Renal cortical epithelial cell (primary cell): ENCODE data around the gene ARHGAP26. TPM values are rescaled to one million over a fixed set of nuclear protein-coding genes. Genes with fewer than 3 reads are reported as not detected.

ENCODE experiments used
- DNase-seq: peaks from one replicate; pipeline ENCODE4 v3.0.0-alpha.2; 2011; ENCODE audit warnings: low read depth
- total RNA-seq: library from RNA; depleted of rRNA; stranded (reverse); fragments of >200 nt; gene quantifications from 2 replicates; pipeline ENCODE4 v1.2.3, GENCODE V29; 2014

The ARHGAP26 gene
- total RNA-seq, 1 donor from 2014 or later: 10.4 TPM

- DNase-seq: no peak
Observed at GRCh38 chr5:143138839-143139238, 368.7 kb downstream of the ARHGAP26 start.

GRCh38 chr5:143139585-143139984 lies 369.4 kb downstream of the ARHGAP26 start:
- DNase-seq: no peak

- peak; percentile 42 for DNase-seq
Observed at GRCh38 chr5:143140492-143141203, 370.5 kb downstream of the ARHGAP26 start.

- no peak for DNase-seq
Observed at GRCh38 chr5:143141652-143142051, 371.5 kb downstream of the ARHGAP26 start.

GRCh38 chr5:143142596-143143435 lies 372.6 kb downstream of the ARHGAP26 start:
- peak; percentile 76 for DNase-seq

GRCh38 chr5:143143973-143144372 lies 373.8 kb downstream of the ARHGAP26 start:
- DNase-seq: no peak

- DNase-seq: no peak
Observed at GRCh38 chr5:143145243-143146160, 375.3 kb downstream of the ARHGAP26 start.

- no peak for DNase-seq
Observed at GRCh38 chr5:143146161-143146560, 376.0 kb downstream of the ARHGAP26 start.

- no peak for DNase-seq
Observed at GRCh38 chr5:143147383-143147782, 377.2 kb downstream of the ARHGAP26 start.

- DNase-seq: peak; percentile 89
Observed at GRCh38 chr5:143147902-143148301, 377.7 kb downstream of the ARHGAP26 start.

GRCh38 chr5:143148771-143149170 lies 378.6 kb downstream of the ARHGAP26 start:
- peak; percentile 92 for DNase-seq

GRCh38 chr5:143149759-143150158 lies 379.6 kb downstream of the ARHGAP26 start:
- DNase-seq: no peak

GRCh38 chr5:143151056-143151700 lies 381.0 kb downstream of the ARHGAP26 start:
- DNase-seq: no peak

GRCh38 chr5:143152445-143152844 lies 382.3 kb downstream of the ARHGAP26 start:
- DNase-seq: no peak

GRCh38 chr5:143153332-143154119 lies 383.3 kb downstream of the ARHGAP26 start:
- DNase-seq: peak; percentile 57

- peak; percentile 44 for DNase-seq
Observed at GRCh38 chr5:143154510-143155370, 384.6 kb downstream of the ARHGAP26 start.

GRCh38 chr5:143155455-143155854 lies 385.3 kb downstream of the ARHGAP26 start:
- no peak for DNase-seq

GRCh38 chr5:143156086-143156485 lies 385.9 kb downstream of the ARHGAP26 start:
- DNase-seq: no peak

- DNase-seq: no peak
Observed at GRCh38 chr5:143156572-143156971, 386.4 kb downstream of the ARHGAP26 start.

- DNase-seq: no peak
Observed at GRCh38 chr5:143159031-143159430, 388.9 kb downstream of the ARHGAP26 start.
